Measurements from ENCODE around the gene NEGR1.

DNA sequence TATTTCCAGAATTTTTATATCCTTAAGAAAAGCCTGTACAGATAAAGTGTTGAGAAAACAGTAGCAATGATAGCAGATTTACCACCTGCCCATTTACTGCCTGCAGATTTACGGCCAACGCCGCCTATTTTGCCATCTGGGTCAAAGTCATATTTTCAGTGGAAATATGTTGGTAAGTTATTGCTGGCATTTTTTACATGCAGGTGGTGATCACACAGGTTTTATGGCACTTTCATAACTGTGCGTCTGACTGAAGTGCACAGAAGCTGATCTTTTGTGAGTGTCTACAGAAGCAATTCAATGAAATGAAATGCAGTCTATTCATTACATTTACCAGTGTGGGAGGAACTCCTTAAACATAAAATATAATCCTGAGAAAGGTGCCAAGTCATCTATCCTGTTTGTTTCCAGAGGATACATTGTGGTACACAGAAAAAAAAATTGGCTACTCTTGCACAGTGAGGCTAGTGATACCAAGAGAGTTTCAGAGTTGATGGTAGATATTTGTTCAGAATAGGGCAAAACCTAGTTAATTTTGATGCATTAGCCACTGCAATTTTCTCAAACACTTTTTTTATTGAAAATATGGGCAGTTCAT lies 458.5 kb downstream of the NEGR1 start:
- TF ChIP-seq, protein P1, sequence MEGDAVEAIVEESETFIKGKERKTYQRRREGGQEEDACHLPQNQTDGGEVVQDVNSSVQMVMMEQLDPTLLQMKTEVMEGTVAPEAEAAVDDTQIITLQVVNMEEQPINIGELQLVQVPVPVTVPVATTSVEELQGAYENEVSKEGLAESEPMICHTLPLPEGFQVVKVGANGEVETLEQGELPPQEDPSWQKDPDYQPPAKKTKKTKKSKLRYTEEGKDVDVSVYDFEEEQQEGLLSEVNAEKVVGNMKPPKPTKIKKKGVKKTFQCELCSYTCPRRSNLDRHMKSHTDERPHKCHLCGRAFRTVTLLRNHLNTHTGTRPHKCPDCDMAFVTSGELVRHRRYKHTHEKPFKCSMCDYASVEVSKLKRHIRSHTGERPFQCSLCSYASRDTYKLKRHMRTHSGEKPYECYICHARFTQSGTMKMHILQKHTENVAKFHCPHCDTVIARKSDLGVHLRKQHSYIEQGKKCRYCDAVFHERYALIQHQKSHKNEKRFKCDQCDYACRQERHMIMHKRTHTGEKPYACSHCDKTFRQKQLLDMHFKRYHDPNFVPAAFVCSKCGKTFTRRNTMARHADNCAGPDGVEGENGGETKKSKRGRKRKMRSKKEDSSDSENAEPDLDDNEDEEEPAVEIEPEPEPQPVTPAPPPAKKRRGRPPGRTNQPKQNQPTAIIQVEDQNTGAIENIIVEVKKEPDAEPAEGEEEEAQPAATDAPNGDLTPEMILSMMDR (IDR thresholded peaks at IDR 0.05), result no peak
- TF ChIP-seq POLR2A (IDR thresholded peaks at IDR 0.05) (no peak), POLR2AphosphoS5 (IDR thresholded peaks at IDR 0.05) (no peak), EP300 (IDR thresholded peaks at IDR 0.05) (no peak)

Measured in stomach (tissue), 4 donors.